SU-DHL-6 (cell line): ENCODE data around the gene OSBPL5.

ENCODE experiments used
- H2AFZ ChIP-seq: fragments of 200-600 bp; sonication (generic); 2 replicates; pipeline ENCODE4 v1.6.1; 2014; ENCODE audit warnings: low read depth, mild to moderate bottlenecking, moderate library complexity, mixed read lengths, antibody characterized with exemption, low read length; ENCODE audit not compliant: severe bottlenecking
- H3F3A ChIP-seq: fragments of 200-600 bp; shearing (Covaris generic); 2 replicates; pipeline ENCODE4 v1.6.0; 2016; ENCODE audit warnings: antibody characterized with exemption, mild to moderate bottlenecking; ENCODE audit not compliant: insufficient read depth
- H3K27ac ChIP-seq: fragments of 200-600 bp; sonication (generic); 2 replicates; pipeline ENCODE4 v1.5.1; 2016; ENCODE audit warnings: low read depth, mild to moderate bottlenecking, low read length, moderate library complexity, mixed read lengths
- H3K27me3 ChIP-seq: fragments of 200-600 bp; sonication (generic), shearing (Covaris generic); 2 replicates; pipeline ENCODE4 v1.6.0; 2014; ENCODE audit warnings: mild to moderate bottlenecking, low read length
- H3K36me3 ChIP-seq: fragments of 200-600 bp; sonication (generic); 2 replicates; pipeline ENCODE4 v1.6.1; 2014; ENCODE audit warnings: mild to moderate bottlenecking, low read length, mixed read lengths
- H3K4me2 ChIP-seq: fragments of 300-600, 200-600 bp; shearing (Covaris generic), sonication (generic); 2 replicates; pipeline ENCODE4 v1.6.0; 2014; ENCODE audit warnings: low read length, low read depth, mild to moderate bottlenecking; ENCODE audit not compliant: poor library complexity, severe bottlenecking
- H3K4me3 ChIP-seq: fragments of 200-600 bp; sonication (generic); 2 replicates; pipeline ENCODE4 v1.5.1; 2014; ENCODE audit warnings: antibody characterized with exemption, low read length, mild to moderate bottlenecking, mixed read lengths; ENCODE audit not compliant: insufficient read depth, poor library complexity, severe bottlenecking
- H3K79me2 ChIP-seq: fragments of 200-600 bp; sonication (generic); 2 replicates; pipeline ENCODE4 v1.6.1; 2014; ENCODE audit warnings: mild to moderate bottlenecking, low read length, moderate library complexity; ENCODE audit not compliant: insufficient read depth
- H3K9ac ChIP-seq: fragments of 200-600 bp; sonication (generic); 2 replicates; pipeline ENCODE4 v1.7.0; 2014; ENCODE audit warnings: mild to moderate bottlenecking, low read length
- H3K9me2 ChIP-seq: fragments of 200-600 bp; sonication (generic); replicated peaks from 2 replicates; pipeline ENCODE4 v1.6.1; 2014; ENCODE audit warnings: low read length; ENCODE audit not compliant: insufficient read depth
- H3K9me3 ChIP-seq: fragments of 200-600 bp; sonication (generic); 2 replicates; pipeline ENCODE4 v1.6.1; 2014; ENCODE audit warnings: low read length, mixed read lengths; ENCODE audit not compliant: insufficient read depth
- H4K20me1 ChIP-seq: fragments of 200-600 bp; sonication (generic); 2 replicates; pipeline ENCODE4 v1.6.1; 2014; ENCODE audit warnings: low read depth, mild to moderate bottlenecking, antibody characterized with exemption, low read length, moderate library complexity, mixed read lengths
- EZH2phosphoT487 ChIP-seq: fragments of 200-600 bp; sonication (generic), shearing (Covaris generic); conservative IDR thresholded peaks from 2 replicates; pipeline ENCODE4 v1.6.1; 2018; ENCODE audit warnings: mild to moderate bottlenecking, antibody characterized with exemption, low read length, moderate library complexity, mixed read lengths
- TF ChIP-seq, protein P1 (sequence below): fragments of 200-600 bp; sonication (generic); IDR thresholded peaks from one replicate; pipeline ENCODE4 v1.5.1; 2017; ENCODE audit warnings: antibody characterized with exemption, mild to moderate bottlenecking, low read length, moderate library complexity; ENCODE audit not compliant: insufficient read depth, poor library complexity, severe bottlenecking

OSBPL5 gene

DNA sequence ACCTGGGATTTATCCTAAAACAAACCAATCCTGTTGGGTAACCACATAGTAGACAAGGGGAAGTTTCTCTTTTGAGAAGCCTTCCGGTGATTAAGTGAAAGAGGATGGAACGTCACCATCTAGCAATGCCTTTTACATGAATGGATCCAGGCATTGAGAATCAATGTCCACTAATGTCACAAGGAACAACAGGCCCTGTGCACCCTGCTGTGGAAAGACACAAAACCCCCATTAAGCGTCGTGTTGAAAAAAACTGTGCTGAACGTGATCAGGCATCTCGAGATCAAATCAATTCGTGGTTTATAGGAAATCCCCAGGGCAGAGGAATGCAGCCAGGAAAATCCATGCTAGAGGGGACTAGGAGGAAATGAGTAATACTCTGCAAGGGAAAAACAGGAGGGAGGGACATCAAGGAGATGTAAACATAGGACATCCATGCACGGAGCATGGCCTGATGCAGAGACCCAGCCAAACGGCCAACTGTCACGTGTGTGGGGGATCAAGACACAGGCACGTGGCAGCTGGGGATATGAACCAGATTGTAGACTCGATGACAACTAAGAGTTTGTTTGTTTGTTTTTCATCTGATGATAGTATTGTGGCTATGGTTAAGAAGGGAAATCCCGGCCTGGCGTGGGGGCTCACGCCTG lies 69.3 kb downstream of the OSBPL5 start:
- H3K9ac ChIP-seq, result no peak overlapping the region
- H4K20me1 ChIP-seq, result no peaks in the 10 kb centered on the region
- H3K27ac ChIP-seq, result no peak overlapping the region
- H3K9me2 ChIP-seq, result no peaks in the 10 kb centered on the region
- H3K79me2 ChIP-seq, result no peaks in the 10 kb centered on the region
- H3K9me3 ChIP-seq, result no peaks in the 10 kb centered on the region
- H3K36me3 ChIP-seq, result no peaks in the 10 kb centered on the region
- H3K27me3 ChIP-seq, result no peaks in the 10 kb centered on the region
- no peaks in the 10 kb centered on the region for H3F3A ChIP-seq
- TF ChIP-seq EZH2phosphoT487, result no peak
- TF ChIP-seq, protein P1, sequence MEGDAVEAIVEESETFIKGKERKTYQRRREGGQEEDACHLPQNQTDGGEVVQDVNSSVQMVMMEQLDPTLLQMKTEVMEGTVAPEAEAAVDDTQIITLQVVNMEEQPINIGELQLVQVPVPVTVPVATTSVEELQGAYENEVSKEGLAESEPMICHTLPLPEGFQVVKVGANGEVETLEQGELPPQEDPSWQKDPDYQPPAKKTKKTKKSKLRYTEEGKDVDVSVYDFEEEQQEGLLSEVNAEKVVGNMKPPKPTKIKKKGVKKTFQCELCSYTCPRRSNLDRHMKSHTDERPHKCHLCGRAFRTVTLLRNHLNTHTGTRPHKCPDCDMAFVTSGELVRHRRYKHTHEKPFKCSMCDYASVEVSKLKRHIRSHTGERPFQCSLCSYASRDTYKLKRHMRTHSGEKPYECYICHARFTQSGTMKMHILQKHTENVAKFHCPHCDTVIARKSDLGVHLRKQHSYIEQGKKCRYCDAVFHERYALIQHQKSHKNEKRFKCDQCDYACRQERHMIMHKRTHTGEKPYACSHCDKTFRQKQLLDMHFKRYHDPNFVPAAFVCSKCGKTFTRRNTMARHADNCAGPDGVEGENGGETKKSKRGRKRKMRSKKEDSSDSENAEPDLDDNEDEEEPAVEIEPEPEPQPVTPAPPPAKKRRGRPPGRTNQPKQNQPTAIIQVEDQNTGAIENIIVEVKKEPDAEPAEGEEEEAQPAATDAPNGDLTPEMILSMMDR, result no peak
- no peak overlapping the region for H3K4me2 ChIP-seq
- no peak overlapping the region for H3K4me3 ChIP-seq
- no peak overlapping the region for H2AFZ ChIP-seq

DNA sequence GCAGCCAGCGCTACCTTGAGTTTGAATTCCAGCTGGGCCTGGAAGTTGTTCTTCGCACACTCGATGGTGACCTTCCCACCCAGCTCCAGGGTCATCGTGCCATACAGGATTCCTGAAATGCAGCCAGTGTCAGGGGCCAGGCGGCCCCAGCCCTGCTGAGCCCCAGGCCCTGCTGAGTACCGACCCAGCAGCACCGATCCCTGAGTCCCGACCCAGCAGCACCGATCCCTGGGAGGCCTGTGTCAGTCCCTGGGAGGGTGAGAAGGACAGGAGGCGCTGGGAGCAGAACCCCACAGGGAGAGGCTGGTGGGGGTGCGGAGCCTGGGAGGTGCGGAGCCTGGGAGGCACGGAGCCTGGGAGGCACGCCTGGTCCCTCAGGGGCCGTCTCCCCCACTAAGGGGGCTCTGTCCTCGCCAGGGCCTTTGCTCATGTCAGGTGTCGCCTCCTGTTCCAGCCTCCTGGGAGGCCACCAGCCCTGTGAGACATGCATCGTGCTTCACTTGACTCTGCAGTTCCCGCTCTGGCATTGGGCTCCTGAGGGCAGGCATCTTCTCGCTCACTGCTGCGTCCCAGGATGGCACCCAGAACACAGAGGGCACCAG lies 70.8 kb downstream of the OSBPL5 start:
- Histone ChIP-seq H3K27ac (no peak overlapping the region), H3K36me3 (no peaks in the 10 kb centered on the region), H3K4me2 (no peak overlapping the region)

DNA sequence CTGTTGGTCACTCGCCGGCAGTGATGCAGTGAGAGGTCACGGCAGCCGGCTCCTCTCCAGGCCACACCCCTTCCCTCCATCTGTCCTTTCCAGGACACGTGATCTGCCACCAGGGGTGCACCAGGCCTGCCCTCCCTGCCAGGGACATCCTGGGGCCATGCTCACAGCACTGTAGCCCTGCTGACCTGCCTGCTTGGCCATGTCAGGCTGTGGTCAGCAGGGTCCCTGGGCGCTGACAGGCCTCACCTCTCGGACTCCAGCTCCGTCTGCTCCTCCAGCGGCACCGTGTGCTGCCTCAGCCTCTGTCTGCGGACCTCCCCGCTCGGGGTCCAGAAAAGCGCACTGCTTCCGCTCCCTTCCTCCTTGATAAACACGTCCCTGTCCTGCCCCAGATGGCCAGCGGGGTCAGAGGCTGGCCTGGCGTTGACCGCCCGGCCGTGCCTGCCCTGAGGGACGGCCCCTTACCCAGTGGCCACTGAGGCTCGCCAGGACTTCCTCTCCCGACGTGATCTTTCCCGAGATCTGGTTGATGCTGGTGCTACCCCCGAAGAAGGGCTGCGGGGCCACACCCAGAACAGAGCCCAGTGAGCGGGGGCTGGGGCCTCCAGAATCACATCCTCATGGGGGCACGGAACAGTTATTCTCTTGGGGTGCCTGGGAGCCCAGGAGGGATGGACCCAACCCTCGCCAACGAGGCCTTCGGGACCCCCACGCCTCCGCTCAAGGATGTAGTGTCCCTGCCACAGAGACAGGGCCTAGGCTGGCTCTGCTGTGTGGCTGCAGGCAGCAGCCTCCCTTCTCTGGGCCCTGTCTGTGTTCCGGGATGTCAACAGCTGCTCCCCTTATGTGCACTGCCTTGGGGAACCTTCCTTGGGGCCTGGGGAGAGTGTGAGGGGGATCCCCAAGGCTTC lies 71.6 kb downstream of the OSBPL5 start:
- Histone ChIP-seq H3K9ac (no peak overlapping the region), H3K4me2 (no peak overlapping the region), H4K20me1 (no peaks in the 10 kb centered on the region), H3F3A (no peaks in the 10 kb centered on the region), H2AFZ (no peak overlapping the region), H3K9me2 (no peaks in the 10 kb centered on the region), H3K9me3 (no peaks in the 10 kb centered on the region), H3K79me2 (no peaks in the 10 kb centered on the region), H3K27me3 (no peaks in the 10 kb centered on the region), H3K4me3 (no peak overlapping the region), H3K27ac (no peak overlapping the region), H3K36me3 (no peaks in the 10 kb centered on the region)
- no peak for TF ChIP-seq EZH2phosphoT487
- TF ChIP-seq, protein P1, result no peak

More for the DNA sequence above, 70.8 kb downstream of the OSBPL5 start:
- Histone ChIP-seq H2AFZ (no peak overlapping the region), H3K9ac (no peak overlapping the region), H3K4me3 (no peak overlapping the region), H4K20me1 (no peaks in the 10 kb centered on the region), H3F3A (no peaks in the 10 kb centered on the region), H3K27me3 (no peaks in the 10 kb centered on the region), H3K79me2 (no peaks in the 10 kb centered on the region), H3K9me2 (no peaks in the 10 kb centered on the region), H3K9me3 (no peaks in the 10 kb centered on the region)
- TF ChIP-seq, protein P1, result no peak
- no peak for TF ChIP-seq EZH2phosphoT487
